ENCODE results near the gene MBTPS1.

DNA sequence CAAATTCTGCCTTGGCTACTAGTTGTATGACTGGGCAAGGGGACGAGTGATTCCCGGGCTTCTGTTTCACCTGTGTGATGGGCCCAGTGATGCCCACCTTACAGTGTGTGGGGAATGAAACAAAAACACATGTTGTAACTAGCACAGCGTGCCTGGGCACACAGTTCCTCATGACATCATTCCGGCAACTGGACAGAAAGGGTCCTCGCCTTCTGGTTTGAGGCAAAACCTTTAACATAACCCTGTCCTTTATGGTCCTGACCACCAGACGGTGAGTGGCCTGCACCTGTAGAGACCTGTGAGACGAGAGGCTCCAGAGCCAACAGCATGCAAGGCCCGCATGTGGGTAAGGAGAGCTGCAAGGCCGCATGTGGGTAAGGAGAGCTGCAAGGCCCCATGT is 66.4 kb downstream of the MBTPS1 start:
- TF ChIP-seq, protein P1, sequence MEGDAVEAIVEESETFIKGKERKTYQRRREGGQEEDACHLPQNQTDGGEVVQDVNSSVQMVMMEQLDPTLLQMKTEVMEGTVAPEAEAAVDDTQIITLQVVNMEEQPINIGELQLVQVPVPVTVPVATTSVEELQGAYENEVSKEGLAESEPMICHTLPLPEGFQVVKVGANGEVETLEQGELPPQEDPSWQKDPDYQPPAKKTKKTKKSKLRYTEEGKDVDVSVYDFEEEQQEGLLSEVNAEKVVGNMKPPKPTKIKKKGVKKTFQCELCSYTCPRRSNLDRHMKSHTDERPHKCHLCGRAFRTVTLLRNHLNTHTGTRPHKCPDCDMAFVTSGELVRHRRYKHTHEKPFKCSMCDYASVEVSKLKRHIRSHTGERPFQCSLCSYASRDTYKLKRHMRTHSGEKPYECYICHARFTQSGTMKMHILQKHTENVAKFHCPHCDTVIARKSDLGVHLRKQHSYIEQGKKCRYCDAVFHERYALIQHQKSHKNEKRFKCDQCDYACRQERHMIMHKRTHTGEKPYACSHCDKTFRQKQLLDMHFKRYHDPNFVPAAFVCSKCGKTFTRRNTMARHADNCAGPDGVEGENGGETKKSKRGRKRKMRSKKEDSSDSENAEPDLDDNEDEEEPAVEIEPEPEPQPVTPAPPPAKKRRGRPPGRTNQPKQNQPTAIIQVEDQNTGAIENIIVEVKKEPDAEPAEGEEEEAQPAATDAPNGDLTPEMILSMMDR (IDR thresholded peaks at IDR 0.05; ENCODE audit: low read length), result no peak
- no peak for TF ChIP-seq EZH2 (IDR thresholded peaks at IDR 0.05; ENCODE audit: borderline replicate concordance, low read length)

All from OCI-LY1 (cell line).